GM12874 (cell line): ENCODE results near the gene COL11A2.

ENCODE experiments used
- TF ChIP-seq, protein P1 (sequence below): IDR thresholded peaks from 2 replicates; pipeline ENCODE4 v1.5.1; 2011; ENCODE audit warnings: low read depth, mild to moderate bottlenecking, control low read depth, low read length, moderate library complexity; ENCODE audit not compliant: insufficient read depth

The COL11A2 gene

DNA sequence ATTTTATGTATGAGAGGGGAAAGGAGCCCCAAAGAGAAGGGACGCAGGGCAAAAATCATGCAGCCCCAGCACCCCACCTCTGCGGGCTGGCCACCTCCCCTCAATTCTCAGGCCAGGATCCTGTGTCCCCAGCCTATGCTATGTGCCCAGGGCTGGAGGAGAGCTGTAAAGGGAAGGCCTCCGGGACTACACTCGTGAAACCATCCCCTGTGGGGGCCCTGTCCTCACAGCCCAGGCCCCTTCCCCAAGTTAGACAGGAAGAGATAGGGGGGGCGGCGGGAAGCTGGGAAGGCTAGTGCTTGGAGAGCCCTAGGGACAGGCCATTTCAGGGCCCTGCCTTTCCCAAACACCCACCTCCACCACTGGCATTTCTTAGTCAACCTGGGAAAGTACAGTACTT, 1.4 kb upstream of the COL11A2 start:
- TF ChIP-seq, protein P1, sequence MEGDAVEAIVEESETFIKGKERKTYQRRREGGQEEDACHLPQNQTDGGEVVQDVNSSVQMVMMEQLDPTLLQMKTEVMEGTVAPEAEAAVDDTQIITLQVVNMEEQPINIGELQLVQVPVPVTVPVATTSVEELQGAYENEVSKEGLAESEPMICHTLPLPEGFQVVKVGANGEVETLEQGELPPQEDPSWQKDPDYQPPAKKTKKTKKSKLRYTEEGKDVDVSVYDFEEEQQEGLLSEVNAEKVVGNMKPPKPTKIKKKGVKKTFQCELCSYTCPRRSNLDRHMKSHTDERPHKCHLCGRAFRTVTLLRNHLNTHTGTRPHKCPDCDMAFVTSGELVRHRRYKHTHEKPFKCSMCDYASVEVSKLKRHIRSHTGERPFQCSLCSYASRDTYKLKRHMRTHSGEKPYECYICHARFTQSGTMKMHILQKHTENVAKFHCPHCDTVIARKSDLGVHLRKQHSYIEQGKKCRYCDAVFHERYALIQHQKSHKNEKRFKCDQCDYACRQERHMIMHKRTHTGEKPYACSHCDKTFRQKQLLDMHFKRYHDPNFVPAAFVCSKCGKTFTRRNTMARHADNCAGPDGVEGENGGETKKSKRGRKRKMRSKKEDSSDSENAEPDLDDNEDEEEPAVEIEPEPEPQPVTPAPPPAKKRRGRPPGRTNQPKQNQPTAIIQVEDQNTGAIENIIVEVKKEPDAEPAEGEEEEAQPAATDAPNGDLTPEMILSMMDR: no peak

DNA sequence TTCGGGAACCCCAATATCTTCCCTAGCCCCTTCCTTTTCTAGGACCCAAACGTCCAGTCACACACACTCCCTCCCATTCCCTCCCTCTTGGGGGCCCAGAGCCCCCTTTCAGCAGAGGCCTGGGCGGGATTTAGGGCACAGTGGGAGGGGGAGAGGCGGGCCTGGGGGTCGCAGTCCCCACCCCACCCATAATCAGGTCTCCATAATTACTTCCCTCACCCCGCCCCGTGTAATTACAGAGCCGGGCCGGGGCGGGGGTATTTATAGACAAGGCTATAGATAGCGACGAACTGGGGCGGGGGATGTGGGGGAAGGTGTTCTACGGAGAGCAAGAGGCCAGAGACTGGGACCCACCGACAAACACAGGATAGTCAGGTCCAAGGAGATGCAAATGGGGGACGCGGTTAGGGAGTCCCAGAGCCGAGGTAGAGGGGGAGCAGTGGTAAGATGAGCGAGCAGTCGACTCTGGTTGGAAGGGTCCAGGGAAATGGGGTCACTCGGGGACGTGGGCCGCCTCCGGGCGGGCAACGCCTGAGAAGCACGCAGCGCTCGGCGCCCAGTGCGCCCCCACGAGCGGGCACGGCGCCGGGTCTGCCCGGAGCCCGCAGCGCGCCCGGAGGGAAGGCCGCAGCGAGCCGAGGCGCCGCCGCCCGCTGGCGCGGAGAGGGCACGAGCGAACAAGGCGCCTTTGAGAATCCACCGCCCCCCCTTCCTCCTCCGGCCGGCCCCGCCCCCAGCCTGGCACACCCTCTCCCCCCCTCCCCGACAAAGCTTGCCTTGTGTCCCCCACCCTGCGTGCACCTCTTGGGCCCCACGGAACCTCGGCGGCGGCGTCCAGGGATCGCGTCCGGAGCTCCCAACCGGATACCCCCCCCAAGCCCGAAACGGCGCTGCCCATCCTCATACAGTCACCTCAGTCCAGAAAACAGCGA, 670 bp upstream of the COL11A2 start:
- TF ChIP-seq, protein P1: no peak

DNA sequence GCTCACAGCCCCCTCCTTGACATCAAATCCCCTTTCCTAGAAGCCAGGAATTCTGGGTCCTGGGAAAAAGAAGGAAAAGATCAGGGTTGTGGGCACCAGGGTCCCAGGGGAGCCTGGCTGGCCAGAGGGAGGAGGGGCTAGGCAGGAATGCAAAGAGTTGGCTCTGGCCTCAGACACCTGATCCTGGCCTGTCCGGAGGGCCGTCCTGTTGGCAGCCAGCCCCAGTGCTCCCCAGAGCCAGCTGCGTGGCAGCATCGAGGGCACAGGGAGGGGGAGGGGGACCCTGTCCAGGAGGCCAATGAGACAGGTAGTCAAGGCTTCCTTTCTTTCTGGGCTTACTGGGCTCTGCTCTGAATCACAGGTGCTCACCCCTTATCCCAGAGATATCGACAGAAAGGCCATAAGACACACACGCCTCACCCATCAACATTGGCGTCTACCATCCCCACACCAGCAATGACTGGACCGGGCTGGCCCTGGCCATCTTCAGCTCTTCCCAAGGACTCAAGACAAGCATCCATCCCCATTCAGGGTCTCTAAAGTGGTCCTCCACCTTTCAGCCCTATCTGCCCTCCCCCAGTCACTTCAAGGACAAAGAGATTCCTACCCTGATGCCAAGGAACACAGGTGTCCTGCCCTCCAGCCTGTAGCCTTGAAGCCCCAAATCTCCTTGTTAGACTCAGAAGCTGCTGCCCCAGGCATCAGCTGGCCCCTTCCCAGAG, 723 bp downstream of the COL11A2 start:
- TF ChIP-seq, protein P1: no peak

DNA sequence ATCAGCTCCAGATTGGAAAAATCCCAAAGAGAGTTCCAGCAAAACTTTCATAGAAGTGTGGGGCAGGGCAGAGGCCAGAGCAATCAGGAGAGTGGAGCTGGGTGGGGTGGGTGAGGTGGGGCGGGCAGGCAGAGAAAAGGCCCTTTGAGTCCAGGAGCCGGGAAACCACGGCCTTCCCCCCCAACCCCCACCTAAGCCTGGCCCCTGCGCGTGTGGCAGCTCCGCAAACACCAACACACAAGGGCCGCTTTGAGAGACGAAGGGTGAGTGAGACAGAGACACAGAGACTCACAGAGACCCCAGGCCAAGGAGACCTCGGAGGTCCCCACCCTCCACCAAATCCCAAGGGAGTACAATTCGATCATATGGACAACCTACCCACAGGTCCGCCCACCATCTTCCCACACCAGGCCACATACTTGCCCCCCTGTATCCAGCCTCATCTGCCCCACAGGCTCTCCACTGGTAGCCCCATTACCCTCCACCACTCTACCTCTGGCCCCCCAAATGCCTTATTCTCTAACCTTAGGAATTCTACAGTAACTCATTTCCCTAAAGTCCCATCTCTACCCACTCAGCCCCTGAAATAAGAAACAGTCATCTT, 1.7 kb downstream of the COL11A2 start:
- TF ChIP-seq, protein P1: no peak

DNA sequence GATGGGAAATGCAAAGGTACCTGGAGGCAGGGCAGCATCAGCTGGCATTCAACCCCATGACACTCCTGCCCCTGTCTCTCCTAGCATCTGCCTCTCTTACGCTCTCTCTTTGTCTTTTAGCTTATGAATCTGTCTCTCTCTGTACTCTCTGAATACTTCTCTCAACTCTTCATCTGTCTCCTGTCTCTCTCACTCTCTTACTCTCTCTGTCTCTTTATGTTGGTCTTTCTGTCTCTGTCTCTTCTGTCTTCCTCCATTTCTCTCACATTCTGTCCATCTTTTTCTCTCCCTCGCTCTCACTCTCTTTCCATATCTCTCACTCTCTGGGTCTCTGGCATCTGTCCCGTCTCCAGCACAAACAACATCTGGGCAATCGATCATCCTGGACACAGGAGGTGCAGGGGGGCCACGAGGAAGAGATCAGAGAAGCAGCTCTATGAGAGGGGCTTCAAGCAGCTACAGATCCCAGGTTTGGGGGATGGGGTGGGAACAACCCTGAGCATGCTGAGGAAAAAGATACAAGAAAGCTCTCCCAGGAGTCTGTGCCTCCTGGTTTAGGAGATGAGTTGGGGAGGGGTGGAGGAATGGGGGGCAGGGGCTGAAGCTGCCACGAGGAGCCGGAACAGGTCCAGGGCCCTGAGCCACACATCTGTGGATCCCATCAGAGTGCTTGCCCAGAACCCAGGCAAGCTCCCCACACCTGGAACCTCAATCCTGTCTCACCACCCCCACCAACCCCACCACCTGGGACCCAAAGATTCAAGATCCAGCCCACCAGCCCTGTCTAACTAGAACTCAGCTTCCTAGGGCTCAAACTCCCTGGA, 2.4 kb downstream of the COL11A2 start:
- TF ChIP-seq, protein P1: no peak

DNA sequence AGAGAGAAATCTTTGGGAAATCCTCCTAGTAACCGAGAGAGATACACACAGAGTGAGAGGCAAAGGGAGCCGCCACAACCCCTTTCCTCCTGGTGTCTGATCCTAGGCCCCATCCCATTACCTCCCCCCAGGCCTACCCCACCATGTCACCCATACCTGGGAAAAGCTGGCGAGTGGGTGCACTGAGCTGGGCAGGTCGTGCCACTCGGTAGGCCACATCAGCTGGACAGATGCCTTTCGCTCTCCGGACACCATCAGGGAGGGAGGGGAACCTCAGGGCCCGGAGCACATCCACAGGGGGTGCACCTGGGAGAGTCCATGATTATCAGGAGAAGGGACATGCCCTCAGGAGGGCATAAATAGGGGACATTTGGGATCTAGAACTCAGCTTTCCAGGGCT, 3.1 kb downstream of the COL11A2 start:
- TF ChIP-seq, protein P1: no peak
